Left forelimb (tissue), 1 donor: ENCODE data around the gene CENPF.

Experiments
- DNase-seq: peaks from one replicate; pipeline ENCODE4 v3.0.0-alpha.2; 2018; ENCODE audit warnings: low spot score

The CENPF gene

GRCh38 chr1:214623430-214623829 is 20.4 kb downstream of the CENPF start:
- no peak for DNase-seq

GRCh38 chr1:214632091-214632490 is 29.1 kb downstream of the CENPF start:
- no peak for DNase-seq

- DNase-seq, result no peak
Measured at GRCh38 chr1:214633686-214634085, 30.7 kb downstream of the CENPF start.

GRCh38 chr1:214634267-214634666 is 31.3 kb downstream of the CENPF start:
- DNase-seq, result no peak

- DNase-seq, result no peak
Measured at GRCh38 chr1:214635086-214635485, 32.1 kb downstream of the CENPF start.

- no peak for DNase-seq
Measured at GRCh38 chr1:214635506-214635905, 32.5 kb downstream of the CENPF start.

GRCh38 chr1:214636436-214636835 is 33.4 kb downstream of the CENPF start:
- no peak for DNase-seq

GRCh38 chr1:214637125-214637524 is 34.1 kb downstream of the CENPF start:
- DNase-seq, result no peak

- DNase-seq, result no peak
Measured at GRCh38 chr1:214637722-214638458, 34.9 kb downstream of the CENPF start.

- no peak for DNase-seq
Measured at GRCh38 chr1:214638459-214638807, 35.4 kb downstream of the CENPF start.

GRCh38 chr1:214638997-214639396 is 36.0 kb downstream of the CENPF start:
- DNase-seq, result no peak

- DNase-seq, result no peak
Measured at GRCh38 chr1:214640431-214641213, 37.6 kb downstream of the CENPF start.

- no peak for DNase-seq
Measured at GRCh38 chr1:214641214-214641895, 38.4 kb downstream of the CENPF start.

GRCh38 chr1:214643030-214643429 is 40.0 kb downstream of the CENPF start:
- DNase-seq, result no peak

- no peak for DNase-seq
Measured at GRCh38 chr1:214645712-214646111, 42.7 kb downstream of the CENPF start.

GRCh38 chr1:214648801-214649200 is 45.8 kb downstream of the CENPF start:
- DNase-seq, result no peak

GRCh38 chr1:214649607-214650006 is 46.6 kb downstream of the CENPF start:
- no peak for DNase-seq

- no peak for DNase-seq
Measured at GRCh38 chr1:214650664-214651063, 47.7 kb downstream of the CENPF start.

GRCh38 chr1:214657299-214657698 is 54.3 kb downstream of the CENPF start:
- no peak for DNase-seq

- DNase-seq, result no peak
Measured at GRCh38 chr1:214658175-214658574, 55.2 kb downstream of the CENPF start.

- DNase-seq, result no peak
Measured at GRCh38 chr1:214658785-214659184, 55.8 kb downstream of the CENPF start.

- DNase-seq, result no peak
Measured at GRCh38 chr1:214660190-214660589, 57.2 kb downstream of the CENPF start.

GRCh38 chr1:214660900-214661299 is 57.9 kb downstream of the CENPF start:
- peak; percentile 68 for DNase-seq
